Activated CD4-positive, alpha-beta T cell treated with anti-CD3 and anti-CD28 coated beads, Interleukin-2, amount 50 U/mL, for 1 hour (primary cell): ENCODE results near the gene HIVEP2.
A peak's percentile ranks its signal among the peaks of the same experiment; 100 is the strongest.

ENCODE experiments used
- DNase-seq: peaks from one replicate; pipeline ENCODE4 v3.0.0-alpha.2; 2020

HIVEP2 gene

DNA sequence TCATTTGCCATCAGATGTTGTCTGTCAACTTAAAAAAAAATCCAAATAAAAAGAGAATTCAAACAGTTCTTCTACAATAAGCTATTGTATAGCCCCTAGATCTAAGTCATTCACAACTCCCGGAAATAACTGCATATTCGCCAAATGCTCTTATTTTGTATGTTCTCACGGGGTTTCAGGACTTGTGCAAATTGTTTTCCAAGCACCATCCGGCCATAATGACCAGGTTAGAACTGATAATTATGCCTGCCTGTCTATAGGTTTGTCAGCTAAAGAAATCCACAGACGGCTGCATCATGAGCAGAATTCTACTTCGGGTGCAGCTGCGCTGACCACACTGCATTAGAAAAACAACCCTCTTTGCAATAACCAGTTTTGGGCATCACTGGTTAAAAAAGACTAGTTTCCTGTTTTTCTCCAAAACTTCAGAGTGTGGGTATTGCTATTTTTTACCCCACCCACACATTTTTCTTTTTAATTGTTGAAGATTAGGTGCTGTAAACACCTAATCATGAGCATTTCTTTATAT is 87.7 kb downstream of the HIVEP2 start:
- no peak for DNase-seq

GRCh38 chr6:142856624-142857232 is 88.2 kb downstream of the HIVEP2 start:
- DNase-seq, result no peak

DNA sequence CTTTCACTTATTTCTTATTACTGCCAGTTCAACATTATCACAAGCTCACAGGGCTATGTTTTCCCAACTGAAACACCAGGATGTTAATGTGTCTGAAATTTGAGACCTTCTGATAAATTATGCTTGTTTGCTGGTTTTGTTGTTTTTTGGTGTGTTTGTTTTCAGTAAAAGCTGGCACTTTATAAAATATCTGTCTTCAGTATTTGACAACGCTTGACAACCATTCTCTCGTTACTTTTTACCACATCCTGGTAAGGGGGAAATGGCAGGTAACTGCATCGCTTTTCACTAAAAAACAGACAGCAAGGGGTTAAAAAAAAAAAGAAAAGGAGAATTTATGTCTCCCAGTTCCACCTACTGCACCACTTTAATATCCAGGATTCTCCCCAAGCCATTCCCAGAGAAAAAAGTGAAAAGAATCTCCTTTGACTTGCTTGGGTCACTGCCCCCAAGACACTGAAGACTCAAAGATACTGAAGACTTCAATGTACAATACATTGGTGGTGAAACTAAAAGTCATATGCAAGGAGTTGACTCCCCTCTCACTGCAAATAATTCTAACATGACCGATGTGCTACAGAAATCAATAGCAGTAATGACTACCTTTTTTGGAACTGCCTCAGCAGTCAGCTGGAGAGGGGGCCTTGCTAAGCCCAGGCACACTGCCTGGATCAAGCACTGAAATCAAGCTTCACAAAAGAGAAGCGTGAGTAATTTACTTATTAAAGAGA is 88.9 kb downstream of the HIVEP2 start:
- no peak for DNase-seq

DNA sequence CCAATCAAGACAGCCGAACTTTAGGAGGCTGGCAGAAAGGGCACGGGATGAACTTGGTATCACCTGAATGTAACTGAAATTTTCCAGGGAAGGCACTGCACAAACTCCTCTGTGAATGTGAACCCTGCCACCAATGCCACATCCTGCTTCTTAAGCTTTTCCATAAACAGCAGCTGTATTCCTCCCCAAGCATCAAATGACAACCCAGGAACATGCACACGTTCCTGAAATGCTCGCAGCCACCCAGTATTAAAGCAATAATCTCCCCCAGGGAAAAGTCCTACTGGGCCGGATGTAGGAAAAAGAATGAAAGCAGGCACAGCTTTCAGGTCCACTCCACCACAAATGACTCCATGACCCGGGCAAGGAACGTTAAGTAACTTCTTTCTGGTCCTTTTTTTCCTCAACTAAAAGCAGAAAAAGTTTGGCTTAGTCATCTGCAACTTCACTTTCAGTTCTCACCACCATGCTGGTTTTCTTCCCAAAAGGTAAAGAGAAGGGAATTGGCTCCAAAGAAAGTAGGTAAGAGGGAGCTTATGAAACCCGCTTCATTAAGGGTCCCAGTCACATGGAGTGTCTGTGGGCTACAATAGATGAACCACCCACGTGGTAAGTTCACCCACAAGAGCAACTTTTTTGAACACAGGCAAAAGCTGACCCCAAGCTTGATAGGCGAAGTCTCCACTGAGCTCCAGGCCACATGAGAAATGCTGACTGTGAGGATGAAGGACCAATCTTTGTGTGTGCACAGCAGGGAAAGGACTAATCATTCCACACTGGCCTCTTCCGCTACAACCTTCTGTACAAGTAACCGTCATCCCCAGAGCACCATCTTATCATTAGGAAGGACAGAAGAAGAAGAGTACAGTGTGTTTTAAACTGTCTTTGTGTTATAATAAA is 90.1 kb downstream of the HIVEP2 start:
- DNase-seq, result no peak

GRCh38 chr6:142853244-142854180 is 91.5 kb downstream of the HIVEP2 start:
- DNase-seq, result no peak

DNA sequence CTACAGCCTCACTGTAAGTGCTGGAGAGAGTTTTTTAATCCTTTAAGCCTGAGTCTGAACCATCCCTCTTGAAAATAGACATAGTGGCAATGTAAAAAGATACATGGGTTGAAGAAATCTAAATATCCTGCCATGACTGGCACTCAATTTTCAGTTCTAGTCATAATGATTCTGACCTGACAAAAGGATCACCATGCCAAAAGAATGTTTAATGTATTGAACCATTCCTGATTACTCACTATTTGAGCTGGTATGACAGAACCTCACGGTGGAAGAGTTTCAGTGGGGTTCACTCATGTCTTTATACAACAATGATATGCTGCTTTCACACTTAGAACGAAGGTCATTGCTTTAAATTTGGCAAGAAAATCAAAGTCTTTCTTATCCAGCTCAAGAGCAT is 93.4 kb downstream of the HIVEP2 start:
- DNase-seq, result no peak

DNA sequence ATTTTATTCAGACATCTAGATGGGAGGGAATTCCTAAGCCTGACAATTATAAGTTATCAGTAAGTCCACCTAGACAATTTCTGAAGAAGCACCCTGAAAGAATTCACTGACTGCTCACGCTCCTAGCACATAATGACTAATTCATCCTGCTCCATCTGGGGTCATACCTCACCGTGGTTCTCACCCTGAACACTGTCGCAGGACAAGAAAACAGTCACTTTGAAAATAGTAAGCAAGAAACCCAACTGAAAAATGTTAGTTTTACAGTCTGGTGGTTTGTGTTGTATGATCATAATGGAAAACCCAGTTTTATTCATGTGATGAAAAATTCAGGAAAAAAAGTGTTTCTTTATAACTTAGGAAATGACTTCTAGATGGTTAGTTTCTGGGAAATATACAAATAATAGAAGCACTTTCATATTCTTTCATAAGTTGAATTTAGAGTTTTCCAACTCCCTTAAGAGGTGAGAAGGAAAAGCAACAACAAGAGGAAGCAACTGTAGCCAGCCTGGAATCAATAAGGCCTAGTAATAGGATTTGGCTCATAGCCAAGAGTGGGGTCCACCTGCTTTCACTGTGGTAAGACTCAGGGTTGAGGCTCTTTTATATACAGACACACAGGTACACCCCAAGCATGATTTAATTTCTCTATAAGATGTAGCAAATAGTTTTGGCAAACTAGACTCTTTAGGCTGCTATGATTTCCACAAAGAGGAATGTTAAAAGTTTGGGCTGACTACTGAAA is 94.1 kb downstream of the HIVEP2 start:
- DNase-seq, result no peak

GRCh38 chr6:142848976-142849375 is 96.0 kb downstream of the HIVEP2 start:
- no peak for DNase-seq

GRCh38 chr6:142848156-142848555 is 96.8 kb downstream of the HIVEP2 start:
- no peak for DNase-seq

DNA sequence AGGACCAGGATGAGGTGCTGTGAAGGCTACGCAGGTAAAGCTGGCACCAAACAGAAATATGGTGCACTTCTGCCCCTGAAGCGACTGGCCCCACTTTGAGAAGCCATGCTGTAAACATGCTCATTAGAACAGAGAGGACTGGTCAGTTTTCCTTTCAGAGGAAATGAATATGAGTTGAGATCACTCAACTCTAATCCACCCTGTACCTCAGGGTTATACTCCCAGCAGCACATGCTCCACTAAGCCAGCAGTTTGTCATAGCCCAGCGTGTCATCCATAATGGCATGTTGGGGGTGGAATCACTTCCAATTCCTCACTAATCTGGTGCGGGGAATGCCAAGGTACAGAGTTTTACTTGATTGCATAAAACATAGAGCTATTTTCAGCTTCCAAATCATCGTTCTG is 98.1 kb downstream of the HIVEP2 start:
- DNase-seq, result no peak

DNA sequence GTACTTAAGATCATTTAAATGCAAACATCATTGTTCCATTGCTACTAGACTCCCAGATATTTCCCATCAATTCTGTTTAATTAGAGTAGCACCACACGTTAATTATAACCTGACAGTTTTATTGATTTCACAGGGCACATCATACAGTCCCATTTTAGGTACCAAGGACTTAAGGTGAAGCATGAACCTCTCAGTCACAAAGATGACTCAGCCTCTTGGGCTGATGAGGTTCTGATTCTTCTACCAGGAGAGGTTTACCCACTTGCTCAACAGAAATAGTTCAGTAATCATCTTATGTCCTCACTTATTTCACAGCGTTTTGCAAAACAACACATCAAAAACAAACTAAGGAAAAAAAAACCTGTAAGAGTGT is 98.5 kb downstream of the HIVEP2 start:
- no peak for DNase-seq

DNA sequence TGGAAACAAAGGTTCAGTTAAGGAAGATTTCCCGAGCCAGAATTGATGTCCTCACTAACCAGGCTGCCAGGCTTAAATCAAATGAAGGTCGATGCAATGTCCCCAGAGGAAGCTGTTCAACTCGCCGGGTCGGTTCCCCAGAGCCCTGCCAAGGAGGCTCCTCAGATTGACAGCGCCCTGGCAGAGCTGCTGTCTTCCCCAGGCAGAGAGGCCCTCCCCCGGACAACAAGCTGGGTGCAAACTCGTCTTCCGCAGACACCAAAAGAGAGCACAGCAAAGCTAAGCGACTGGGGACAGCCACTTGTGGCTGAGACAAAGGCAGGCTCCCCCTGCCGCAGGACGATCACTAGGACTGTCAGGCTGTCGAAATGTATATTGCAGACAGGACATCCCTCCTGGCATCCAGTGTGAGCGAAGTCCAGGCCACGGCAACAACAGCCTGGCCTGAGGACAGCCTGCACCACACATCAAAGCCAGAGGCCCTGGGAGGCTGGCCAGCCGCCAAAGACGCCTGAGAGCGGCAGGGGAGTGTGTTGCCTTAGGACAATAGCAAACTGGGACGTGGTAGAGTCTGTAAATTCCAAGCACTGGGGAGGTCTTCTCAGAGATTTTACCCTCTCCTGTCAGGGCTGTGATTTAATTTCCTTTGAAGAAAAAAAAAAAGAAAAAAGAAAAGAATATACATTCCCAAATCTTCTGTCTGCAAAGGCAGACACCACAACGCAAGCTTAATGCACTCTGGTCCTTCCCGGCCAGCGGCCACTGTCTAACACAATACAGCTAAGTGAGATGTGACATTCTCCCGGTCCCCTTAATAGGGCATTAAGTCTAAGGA is 99.1 kb downstream of the HIVEP2 start:
- DNase-seq, result peak; percentile 62

- no peak for DNase-seq
Observed at GRCh38 chr6:142845143-142845571, 99.8 kb downstream of the HIVEP2 start.

DNA sequence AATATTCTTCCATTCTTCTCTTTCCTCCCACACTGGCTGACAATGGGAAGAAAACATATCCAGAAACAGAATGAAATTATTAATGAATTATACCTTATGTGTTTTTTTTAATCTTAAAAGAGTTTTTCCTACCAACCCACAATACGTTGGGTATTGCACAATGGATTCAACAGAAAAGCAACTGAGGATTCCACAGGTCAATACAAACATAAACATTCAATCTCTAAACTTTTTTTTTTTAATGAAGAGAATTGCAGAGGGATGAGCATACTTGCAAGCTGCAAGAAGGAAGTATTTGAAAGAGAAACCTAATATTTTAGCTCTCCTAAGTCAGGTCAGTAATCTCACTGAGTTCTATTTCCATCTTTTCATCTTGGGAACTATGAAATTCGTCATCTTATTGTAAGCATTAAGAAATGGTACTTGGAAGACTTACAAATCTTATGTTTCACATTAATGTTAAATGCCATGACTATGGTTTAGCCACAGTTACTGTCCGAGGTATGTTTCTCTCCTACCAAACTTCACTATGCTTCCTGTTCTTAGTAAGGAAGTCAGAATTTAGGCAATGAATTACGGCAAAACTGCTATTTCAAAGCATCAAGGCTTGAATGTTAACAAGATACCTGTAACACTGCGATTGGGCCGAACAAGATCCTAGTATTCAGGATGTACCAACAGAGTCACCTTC is 100.8 kb downstream of the HIVEP2 start:
- no peak for DNase-seq

DNA sequence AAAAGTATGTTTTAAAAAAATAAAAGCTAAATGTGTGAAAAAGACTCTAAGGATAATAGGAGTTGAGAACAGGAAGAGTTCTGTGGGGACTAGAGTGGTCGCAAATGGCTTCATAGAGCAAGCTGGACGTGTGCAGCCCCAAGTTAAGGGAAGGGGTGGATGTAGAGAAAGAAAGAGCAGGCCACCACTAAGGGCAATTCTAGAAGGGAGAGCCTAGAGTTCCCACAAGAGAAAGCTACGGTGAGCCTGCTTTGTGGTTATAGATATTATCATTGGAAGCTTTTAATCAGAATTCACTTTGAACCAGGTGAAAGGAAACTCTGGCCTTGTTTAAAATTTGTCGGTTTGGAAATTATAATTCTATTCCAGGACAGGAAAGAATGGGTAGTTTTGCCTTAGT is 101.6 kb downstream of the HIVEP2 start:
- DNase-seq, result no peak

- no peak for DNase-seq
Observed at GRCh38 chr6:142842418-142843261, 102.3 kb downstream of the HIVEP2 start.

- no peak for DNase-seq
Observed at GRCh38 chr6:142841915-142842314, 103.1 kb downstream of the HIVEP2 start.

- no peak for DNase-seq
Observed at GRCh38 chr6:142839686-142840040, 105.3 kb downstream of the HIVEP2 start.
